Glomerular endothelial cell (primary cell): Measurements from ENCODE around the gene MT1F. TPM values are rescaled to one million over a fixed set of nuclear protein-coding genes. Genes with fewer than 3 reads are reported as not detected.
"Not testable (repeated sequence)": the region's sequence is repeated elsewhere in the genome, so short reads cannot be mapped to it uniquely, and the experiment has no call there.

Experiments used
- DNase-seq: peaks from one replicate; pipeline ENCODE4 v3.0.0-alpha.2; 2011; ENCODE audit warnings: low read depth, low spot score; ENCODE audit errors: extremely low read depth
- total RNA-seq: library from RNA; depleted of rRNA; stranded (reverse); fragments of >200 nt; gene quantifications from 2 replicates; pipeline ENCODE4 v1.2.3, GENCODE V29; 2015

Gene MT1F
- 1.7 TPM in 1 of 2 replicates, not detected in the other for total RNA-seq

GRCh38 chr16:56657555-56658326 is at the start of gene MT1F:
Gene MT1F (plus strand): TSS chr16:56657959. CDS start chr16:56658059, 100 bp downstream.
- DNase-seq = no peak

- DNase-seq = no peak
Observed at GRCh38 chr16:56608043-56608875, 49.5 kb upstream of the MT1F start, which contains the start of gene MT2A. Gene MT2A (plus strand): TSS chr16:56608584. CDS start chr16:56608656, 72 bp downstream.

DNA sequence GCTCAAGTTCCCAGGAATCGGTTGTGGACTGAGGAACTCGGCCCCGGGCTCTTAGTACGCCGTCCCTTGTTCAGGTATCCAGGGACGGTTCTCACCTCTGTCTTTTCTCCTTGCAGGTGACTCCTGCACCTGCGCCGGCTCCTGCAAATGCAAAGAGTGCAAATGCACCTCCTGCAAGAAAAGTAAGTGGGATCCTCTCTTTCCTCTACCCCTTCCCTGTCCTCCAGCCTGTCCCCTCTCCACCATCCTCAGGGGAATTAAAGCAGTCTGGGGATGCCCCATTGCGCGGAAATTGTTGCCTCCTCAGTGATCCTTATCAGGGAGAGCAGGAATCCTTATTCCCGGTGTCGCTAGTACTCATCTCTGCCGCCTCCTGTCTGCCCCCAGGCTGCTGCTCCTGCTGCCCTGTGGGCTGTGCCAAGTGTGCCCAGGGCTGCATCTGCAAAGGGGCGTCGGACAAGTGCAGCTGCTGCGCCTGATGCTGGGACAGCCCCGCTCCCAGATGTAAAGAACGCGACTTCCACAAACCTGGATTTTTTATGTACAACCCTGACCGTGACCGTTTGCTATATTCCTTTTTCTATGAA is 48.8 kb upstream of the MT1F start:
- no peak for DNase-seq

GRCh38 chr16:56609463-56609921 is 48.3 kb upstream of the MT1F start:
- DNase-seq = no peak

DNA sequence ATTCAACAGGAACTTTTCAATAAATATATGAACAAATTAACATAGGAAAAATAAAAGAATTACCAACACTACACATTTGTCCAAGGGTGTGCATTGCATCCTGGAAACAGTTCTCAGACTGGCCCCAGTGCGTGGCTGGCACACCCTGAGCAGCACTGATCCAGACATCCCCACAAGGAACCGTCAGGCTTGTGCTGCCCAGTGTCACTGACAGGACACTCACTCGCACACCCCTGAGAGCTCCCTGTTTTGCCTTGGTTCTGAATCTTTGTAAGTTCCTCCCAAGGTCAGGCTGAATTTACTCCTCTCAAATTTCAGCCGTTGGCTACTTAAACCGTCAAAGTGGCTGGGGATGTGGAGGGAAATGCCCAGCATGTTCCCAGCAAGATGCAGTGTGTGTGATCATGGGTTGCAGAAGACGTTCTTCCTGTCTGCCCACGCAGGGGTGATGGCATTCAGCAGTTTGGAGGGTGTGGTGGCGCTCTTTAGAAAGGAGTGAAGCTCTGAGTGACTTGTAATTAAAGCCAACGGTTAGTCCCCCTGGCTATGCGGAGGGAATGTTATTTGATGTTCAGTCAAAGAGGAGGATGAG is 47.6 kb upstream of the MT1F start:
- no peak for DNase-seq

GRCh38 chr16:56610609-56611111 is 47.1 kb upstream of the MT1F start:
- no peak for DNase-seq

DNA sequence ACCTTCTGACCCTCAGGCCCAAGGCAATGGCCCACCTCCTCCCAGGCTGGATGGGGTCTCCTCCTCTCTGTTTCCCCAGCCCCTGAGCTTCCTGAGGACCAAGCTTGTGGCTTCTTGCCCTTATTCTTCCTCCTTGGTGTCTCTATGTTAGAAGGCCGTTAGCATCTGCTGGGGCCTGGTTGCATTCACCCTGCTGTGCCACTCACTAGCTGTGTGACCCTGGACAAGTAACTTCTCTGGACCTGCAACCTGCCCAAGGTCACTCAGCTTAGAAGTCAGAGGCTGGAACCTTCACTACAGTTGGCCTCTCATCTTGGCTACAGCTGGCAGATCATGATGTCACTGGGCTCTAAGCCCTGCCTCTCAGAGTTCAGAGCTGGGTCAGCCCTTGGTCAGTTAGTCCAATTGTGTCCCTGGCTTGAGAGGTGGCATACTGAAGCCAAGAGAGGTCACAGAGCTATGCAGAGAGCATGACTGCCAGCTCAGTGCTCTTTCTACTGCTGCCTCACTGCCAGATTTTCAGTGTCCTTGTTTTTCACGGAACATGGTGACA is 46.4 kb upstream of the MT1F start:
- no peak for DNase-seq

- no peak for DNase-seq
Observed at GRCh38 chr16:56613706-56614105, 44.1 kb upstream of the MT1F start.

DNA sequence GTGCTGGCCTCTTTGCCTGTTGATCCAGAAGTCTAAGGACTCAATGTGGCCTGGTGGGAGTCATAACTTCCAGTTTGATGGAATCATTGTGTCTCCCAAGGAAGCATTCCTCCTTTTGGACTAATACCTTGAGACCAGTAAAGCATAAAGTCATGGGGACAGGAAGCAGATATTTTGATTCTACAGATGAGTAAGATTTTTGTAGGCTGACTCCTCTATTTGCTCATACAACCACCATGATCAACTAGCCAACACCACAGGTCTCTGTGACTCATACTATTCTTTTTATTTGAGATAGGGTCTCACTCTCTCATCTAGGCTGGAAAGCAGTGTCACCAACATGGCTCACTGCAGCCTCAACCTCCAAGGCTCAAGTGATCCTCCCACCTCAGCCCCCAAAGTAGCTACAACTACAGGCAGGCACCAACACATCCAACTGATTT is 43.2 kb upstream of the MT1F start:
- DNase-seq = no peak

GRCh38 chr16:56615353-56615752 is 42.4 kb upstream of the MT1F start:
- no peak for DNase-seq

DNA sequence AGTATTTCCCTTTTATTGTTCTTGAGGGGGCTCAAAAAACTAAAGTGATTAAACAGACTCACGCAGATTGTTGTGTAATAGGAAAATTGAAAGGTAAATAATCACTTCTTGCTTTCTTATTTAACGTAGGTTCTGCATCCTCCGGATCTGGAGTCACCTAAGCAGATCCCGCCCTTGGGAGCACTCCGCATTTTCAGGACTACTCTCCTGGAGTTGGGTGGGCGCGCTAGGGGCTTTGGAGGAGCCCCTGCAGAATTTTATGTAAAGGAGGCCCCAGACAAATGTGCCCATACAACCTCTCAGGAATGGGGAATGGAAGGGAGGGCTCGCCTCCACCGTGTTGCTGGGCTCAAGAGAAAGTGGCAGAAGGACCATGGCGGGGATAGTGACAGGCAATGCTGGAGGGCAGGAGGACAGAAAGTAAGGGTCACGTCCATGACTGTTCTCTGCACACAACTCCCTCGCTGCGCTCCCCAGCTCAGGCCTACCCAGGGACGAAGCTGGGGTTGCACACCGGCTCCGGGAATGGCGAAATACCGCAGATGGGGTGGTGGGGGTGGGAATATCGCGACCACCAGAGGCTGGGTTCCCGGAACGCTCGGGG is 41.0 kb upstream of the MT1F start:
- no peak for DNase-seq

DNA sequence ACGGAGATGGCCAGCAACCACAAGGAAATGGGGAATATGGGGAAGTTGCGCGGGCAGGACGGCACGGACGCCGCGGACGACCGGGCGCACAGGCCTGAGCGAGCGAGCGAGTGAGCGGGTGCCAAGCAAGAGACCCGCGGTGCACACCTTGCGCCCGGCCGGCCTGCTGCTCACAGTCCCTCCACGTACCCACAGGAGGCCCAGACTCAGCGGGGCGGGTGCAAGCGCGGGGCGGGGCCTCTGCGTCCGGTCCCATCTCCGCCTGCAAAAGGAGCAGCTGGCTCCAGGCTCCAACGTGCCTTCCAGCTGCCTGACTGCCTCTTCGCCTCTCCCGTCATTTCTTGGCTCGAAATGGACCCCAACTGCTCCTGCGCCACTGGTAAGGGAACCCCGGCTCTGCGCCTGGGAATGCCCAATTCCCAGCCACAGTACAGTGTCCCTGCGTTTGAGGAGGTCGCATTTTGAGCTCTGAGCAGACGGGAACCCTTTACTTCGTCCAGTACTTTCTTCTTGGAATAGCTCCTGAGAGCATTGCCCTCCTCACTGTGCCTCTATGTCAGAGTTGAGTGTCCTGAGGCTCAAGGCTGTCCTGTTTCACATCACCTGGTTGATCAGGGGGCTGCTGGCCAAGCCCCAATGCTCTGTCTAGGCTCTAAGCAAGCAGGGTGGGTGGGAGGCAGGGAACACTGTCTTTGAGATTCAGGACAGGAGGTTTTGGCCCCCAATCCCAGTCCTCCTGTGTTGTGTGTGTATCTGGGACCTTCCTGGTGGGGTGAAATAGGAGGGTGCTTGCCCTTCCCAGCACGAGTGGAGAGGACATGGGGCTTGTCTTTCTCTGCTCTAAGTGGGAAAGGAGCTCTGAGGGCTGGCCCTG is 40.3 kb upstream of the MT1F start:
- no peak for DNase-seq

DNA sequence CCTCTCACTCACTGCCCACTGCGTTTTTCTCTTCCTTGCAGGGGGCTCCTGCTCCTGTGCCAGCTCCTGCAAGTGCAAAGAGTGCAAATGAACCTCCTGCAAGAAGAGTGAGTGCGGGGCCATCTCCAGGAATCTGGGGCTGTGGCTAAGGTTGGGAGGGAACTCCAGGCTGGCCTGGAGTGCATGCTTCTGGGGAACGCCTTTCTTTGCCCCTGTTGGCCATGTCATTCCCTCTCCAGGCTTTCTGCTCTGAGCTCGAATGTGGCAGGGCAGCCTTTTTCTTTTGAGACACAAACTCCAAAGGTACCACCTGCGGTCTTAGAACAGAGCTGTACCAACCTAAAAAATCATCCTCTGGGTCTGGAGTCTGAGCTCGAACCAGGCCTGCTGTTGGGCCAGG is 39.6 kb upstream of the MT1F start:
- no peak for DNase-seq

DNA sequence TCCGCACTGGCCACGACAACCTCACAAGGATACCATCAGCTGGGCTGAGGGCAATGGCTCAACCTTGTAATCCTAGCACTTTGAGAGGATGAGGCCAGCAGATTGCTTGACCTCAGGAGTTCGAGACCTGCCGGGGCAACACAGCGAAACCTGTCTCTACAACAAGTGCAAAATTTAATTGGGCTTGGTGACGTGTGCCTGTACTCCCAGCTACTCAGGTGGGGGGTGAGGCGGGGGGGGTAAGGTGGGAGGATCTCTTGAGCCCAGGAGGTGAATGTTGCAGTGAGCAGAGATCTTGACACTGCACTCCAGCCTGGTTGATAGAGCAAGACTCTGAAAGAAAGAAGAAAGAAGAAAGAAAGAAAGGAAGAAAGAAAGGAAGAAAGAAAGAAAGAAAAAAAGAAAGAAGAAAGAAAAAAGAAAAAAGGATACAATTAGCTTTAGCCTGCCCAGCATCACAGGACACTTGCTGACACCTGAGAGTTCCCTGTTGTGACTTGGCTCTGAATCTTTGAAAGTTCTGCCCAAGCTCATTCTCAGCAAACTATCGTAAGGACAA is 37.3 kb upstream of the MT1F start:
- no peak for DNase-seq

DNA sequence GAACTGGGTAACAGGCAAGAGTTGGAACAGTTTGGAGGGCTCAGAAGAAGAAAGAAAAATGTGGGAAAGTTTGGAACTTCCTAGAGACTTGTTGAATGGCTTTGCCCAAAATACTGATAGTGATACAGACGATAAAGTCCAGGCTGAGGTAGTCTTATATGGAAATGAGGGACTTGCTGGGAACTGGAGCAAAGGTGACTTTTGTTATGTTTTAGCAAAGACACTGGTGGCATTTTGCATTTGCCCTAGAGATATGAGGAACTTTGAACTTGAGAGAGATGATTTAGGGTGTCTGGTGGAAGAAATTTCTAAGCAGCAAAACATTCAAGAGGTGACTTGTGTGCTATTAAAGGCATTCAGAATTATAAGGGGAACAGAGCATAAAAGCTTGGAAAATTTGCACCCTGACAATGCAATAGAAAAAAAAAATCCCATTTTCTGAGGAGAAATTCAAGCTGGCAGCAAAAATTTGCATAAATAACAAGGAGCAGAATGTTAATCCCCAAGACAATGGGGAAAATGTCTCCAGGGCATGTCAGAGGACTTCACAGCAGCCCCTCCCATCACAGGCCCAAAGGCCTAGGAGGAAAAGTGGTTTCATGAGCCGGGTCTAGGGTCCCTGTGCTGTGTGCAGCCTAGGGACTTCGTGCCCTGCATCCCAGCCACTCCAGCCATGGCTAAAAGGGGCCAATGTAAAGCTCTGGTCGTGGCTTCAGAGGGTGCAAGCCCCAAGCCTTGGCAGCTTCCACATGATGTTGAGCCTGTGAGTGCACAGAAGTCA is 35.9 kb upstream of the MT1F start:
- not testable (repeated sequence) for DNase-seq

DNA sequence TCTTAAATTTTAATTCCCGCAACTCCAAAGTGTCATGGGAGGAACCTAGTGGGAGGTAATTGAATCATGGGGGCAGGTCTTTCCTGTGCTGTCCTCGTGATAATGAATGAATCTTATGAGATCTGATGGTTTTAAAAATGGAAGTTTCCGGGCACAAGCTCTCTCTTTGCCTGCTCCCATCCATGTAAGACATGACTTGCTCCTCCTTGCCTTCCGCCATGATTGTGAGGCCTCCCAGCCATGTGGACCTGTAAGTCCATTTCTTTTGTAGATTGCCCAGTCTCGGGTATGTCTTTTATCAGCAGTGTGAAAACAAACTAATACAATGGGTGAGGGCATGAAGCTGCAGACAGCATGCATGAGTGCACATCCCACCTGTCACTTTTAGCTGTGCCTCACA is 34.6 kb upstream of the MT1F start:
- DNase-seq = not testable (repeated sequence)

DNA sequence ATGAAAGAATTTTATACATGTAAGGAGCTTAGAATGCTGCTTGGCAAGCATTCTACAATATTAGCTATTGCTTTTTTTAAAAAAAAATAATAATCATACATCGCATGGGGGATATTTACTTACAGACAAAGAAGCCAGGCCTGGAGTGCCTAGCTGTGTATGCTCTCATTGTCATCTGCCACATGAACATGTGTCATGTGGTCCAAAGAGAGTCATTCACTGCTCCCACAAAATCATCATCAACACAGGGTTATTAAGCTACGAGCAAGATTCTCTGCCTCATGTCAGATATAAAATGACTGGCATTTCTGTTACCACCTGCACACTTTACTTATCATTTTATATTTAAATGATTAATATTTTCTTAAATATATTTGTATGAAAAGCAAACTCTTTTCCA is 34.1 kb upstream of the MT1F start:
- DNase-seq = no peak
